GM21390 (cell line): ENCODE data around the gene SCN10A.

Source experiments
- ATAC-seq: cut with Tn5 transposase; IDR thresholded peaks from one replicate; pipeline ENCODE4 v1.9.1; 2021; ENCODE audit not compliant: unreplicated experiment

The SCN10A gene

GRCh38 chr3:38782148-38782547, 33.9 kb downstream of the SCN10A start:
- no peak for ATAC-seq

GRCh38 chr3:38773528-38773927, 42.5 kb downstream of the SCN10A start:
- no peak for ATAC-seq

GRCh38 chr3:38763569-38763968, 52.4 kb downstream of the SCN10A start:
- ATAC-seq = no peak

- ATAC-seq = no peak
These were observed 57.5 kb downstream of the SCN10A start for GRCh38 chr3:38758557-38758956.

- no peak for ATAC-seq
These were observed 58.3 kb downstream of the SCN10A start for GRCh38 chr3:38757721-38758120.

GRCh38 chr3:38756892-38757291, 59.1 kb downstream of the SCN10A start:
- ATAC-seq = no peak

- no peak for ATAC-seq
These were observed 60.9 kb downstream of the SCN10A start for GRCh38 chr3:38755130-38755529.

- no peak for ATAC-seq
These were observed 69.4 kb downstream of the SCN10A start for GRCh38 chr3:38746641-38747040.

- ATAC-seq = no peak
These were observed 73.0 kb downstream of the SCN10A start for GRCh38 chr3:38743043-38743442.

- ATAC-seq = no peak
These were observed 73.5 kb downstream of the SCN10A start for GRCh38 chr3:38742550-38742949.

GRCh38 chr3:38740537-38740936, 75.5 kb downstream of the SCN10A start:
- ATAC-seq = no peak

- no peak for ATAC-seq
These were observed 76.1 kb downstream of the SCN10A start for GRCh38 chr3:38739931-38740330.

GRCh38 chr3:38739396-38739689, 76.7 kb downstream of the SCN10A start:
- no peak for ATAC-seq

GRCh38 chr3:38738630-38739395, 77.2 kb downstream of the SCN10A start:
- ATAC-seq = no peak

GRCh38 chr3:38731522-38731921, 84.5 kb downstream of the SCN10A start:
- no peak for ATAC-seq

- ATAC-seq = no peak
These were observed 85.7 kb downstream of the SCN10A start for GRCh38 chr3:38730281-38730680.

- ATAC-seq = no peak
These were observed 88.0 kb downstream of the SCN10A start for GRCh38 chr3:38728008-38728407.

- ATAC-seq = no peak
These were observed 89.3 kb downstream of the SCN10A start for GRCh38 chr3:38726751-38727150.

GRCh38 chr3:38725726-38726419, 90.1 kb downstream of the SCN10A start:
- ATAC-seq = no peak

GRCh38 chr3:38724392-38724736, 91.7 kb downstream of the SCN10A start:
- no peak for ATAC-seq

GRCh38 chr3:38723569-38724391, 92.2 kb downstream of the SCN10A start:
- no peak for ATAC-seq
